Peyer's patch (tissue), 4 donors: ENCODE data around the gene TBX5.

Experiments used
- POLR2A ChIP-seq, 2 donors: fragments of 450-650 bp; IDR thresholded peaks; one replicate each; pipeline ENCODE4 v1.5.1; 2017; ENCODE audit warnings: antibody characterized with exemption in 2 of 2, mild to moderate bottlenecking in 2 of 2, moderate library complexity in 2 of 2
- TF ChIP-seq, protein P1 (sequence below), 6 experiments: fragments of 450-650 bp in 4 of 6; fragments of 200-600 bp in 2 of 6; sonication (generic) in 1 of 6; IDR thresholded peaks; one replicate each; pipeline ENCODE4 v1.5.1; 2017 to 2019; ENCODE audit warnings: antibody characterized with exemption in 6 of 6, mild to moderate bottlenecking in 3 of 6, moderate library complexity in 1 of 6

DNA sequence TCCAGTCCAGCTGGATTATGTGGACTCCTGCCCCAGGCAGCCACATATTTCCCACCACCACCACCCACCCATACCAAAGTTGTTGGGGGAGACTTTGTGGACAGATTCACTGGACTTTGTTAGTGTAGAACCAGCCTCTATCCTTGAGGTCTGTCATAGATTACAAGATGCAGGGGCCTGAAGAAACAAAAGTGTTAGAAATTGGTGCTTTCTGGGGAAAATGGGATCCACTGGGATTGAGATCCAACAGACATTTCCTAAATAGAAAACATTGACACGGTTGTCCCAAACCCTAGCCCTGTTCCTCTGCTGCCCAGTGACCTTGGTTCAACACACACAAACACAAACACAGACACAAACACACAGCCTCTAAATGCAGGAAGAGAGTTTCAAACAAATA is 36.6 kb upstream of the TBX5 start:
- TF ChIP-seq, protein P1, sequence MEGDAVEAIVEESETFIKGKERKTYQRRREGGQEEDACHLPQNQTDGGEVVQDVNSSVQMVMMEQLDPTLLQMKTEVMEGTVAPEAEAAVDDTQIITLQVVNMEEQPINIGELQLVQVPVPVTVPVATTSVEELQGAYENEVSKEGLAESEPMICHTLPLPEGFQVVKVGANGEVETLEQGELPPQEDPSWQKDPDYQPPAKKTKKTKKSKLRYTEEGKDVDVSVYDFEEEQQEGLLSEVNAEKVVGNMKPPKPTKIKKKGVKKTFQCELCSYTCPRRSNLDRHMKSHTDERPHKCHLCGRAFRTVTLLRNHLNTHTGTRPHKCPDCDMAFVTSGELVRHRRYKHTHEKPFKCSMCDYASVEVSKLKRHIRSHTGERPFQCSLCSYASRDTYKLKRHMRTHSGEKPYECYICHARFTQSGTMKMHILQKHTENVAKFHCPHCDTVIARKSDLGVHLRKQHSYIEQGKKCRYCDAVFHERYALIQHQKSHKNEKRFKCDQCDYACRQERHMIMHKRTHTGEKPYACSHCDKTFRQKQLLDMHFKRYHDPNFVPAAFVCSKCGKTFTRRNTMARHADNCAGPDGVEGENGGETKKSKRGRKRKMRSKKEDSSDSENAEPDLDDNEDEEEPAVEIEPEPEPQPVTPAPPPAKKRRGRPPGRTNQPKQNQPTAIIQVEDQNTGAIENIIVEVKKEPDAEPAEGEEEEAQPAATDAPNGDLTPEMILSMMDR (IDR thresholded peaks at IDR 0.05): no peak
- no peak for TF ChIP-seq POLR2A (IDR thresholded peaks at IDR 0.05)
